Measurements from ENCODE around the gene FAM216A. TPM values are rescaled to one million over a fixed set of nuclear protein-coding genes. Genes with fewer than 3 reads are reported as not detected.

Gene FAM216A
- total and polyA plus RNA-seq, 9 of the 15 experiments (the other 6 are each of a cell fraction or from before 2014, with no cell fraction given) = 17.2 to 96.9 (median 48.5) TPM

DNA sequence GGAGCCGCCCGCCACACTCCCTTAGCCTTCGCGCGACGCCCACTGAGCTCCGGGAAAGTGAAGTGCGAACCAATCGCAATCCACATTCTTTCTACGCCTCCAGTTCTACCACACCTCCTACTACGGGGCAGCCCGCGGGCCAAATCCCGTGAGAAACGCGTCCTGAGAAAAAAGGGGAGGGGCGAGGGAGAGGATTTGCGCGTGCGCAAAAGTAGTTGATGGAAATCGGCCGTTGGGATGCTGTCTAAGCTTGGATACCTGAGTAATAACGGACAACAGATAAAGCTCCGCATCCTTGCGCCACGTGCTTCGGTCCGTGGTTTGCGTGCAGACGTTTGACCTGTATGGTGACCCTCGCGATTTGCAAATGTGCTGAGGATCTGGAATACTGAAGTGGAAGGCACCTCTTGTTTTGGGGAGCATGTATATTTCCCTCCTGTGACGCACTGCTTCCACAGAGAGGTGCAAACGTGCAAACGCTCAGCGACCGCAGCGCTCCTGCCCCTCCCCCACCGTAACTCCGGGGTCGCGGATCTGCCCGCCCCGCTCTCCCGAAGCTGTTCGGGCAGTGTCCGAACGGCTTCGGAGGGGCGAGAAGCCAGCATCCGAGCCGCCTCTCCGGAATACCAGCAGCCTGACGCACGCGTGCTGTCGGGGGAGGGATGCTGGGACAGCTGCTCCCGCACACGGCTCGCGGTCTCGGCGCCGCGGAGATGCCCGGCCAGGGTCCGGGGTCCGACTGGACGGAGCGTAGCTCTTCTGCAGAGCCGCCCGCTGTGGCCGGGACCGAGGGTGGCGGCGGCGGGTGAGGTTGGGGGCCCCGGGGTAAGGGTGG lies at the start of gene FAM216A, which contains the start of gene GPN3 (continued):
- TF ChIP-seq ZNF644 (tag; IDR thresholded peaks at IDR 0.05; ENCODE audit: low read depth) = 0 out of 2 replicates have a peak, but pooled peaks have one; percentile 6
- TF ChIP-seq, protein P1, sequence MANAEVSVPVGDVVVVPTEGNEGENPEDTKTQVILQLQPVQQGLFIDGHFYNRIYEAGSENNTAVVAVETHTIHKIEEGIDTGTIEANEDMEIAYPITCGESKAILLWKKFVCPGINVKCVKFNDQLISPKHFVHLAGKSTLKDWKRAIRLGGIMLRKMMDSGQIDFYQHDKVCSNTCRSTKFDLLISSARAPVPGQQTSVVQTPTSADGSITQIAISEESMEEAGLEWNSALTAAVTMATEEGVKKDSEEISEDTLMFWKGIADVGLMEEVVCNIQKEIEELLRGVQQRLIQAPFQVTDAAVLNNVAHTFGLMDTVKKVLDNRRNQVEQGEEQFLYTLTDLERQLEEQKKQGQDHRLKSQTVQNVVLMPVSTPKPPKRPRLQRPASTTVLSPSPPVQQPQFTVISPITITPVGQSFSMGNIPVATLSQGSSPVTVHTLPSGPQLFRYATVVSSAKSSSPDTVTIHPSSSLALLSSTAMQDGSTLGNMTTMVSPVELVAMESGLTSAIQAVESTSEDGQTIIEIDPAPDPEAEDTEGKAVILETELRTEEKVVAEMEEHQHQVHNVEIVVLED (CRISPR knock-in tag; IDR thresholded peaks at IDR 0.05) = peak; percentile 15; the same call in 1 of the 2 replicates
- TF ChIP-seq ZNF316 (IDR thresholded peaks at IDR 0.05) = no peak
- no peak for TF ChIP-seq HOXB6 (CRISPR knock-in tag; IDR thresholded peaks at IDR 0.05; ENCODE audit: borderline replicate concordance)
- no peak for TF ChIP-seq MCM5 (IDR thresholded peaks at IDR 0.05; ENCODE audit: low read depth)
- TF ChIP-seq EP300 (IDR thresholded peaks at IDR 0.05; ENCODE audit: low read length) = peak; percentile 83
- no peak for TF ChIP-seq CCAR2 (IDR thresholded peaks at IDR 0.05; ENCODE audit: low read depth, low read length)
- TF ChIP-seq, protein P2, sequence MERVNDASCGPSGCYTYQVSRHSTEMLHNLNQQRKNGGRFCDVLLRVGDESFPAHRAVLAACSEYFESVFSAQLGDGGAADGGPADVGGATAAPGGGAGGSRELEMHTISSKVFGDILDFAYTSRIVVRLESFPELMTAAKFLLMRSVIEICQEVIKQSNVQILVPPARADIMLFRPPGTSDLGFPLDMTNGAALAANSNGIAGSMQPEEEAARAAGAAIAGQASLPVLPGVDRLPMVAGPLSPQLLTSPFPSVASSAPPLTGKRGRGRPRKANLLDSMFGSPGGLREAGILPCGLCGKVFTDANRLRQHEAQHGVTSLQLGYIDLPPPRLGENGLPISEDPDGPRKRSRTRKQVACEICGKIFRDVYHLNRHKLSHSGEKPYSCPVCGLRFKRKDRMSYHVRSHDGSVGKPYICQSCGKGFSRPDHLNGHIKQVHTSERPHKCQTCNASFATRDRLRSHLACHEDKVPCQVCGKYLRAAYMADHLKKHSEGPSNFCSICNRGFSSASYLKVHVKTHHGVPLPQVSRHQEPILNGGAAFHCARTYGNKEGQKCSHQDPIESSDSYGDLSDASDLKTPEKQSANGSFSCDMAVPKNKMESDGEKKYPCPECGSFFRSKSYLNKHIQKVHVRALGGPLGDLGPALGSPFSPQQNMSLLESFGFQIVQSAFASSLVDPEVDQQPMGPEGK (CRISPR knock-in tag; IDR thresholded peaks at IDR 0.05; ENCODE audit: borderline replicate concordance) = no peak
- TF ChIP-seq KLF1 (tag; IDR thresholded peaks at IDR 0.05) = no peak; the same call in 1 of the 2 replicates
- peak; percentile 27; the same call in 1 of the 2 replicates for TF ChIP-seq SAFB (IDR thresholded peaks at IDR 0.05; ENCODE audit: borderline replicate concordance, low read depth, low read length)
- TF ChIP-seq ZNF143 (CRISPR knock-in tag; IDR thresholded peaks at IDR 0.05) = peak; percentile 11; the same call in 1 of the 2 replicates
- TF ChIP-seq ZNF347 (CRISPR knock-in tag; IDR thresholded peaks at IDR 0.05; ENCODE audit: low read depth) = no peak
- peak; percentile 58; the same call in 1 of the 2 replicates for TF ChIP-seq XRCC5 (IDR thresholded peaks at IDR 0.05; ENCODE audit: low read depth, low read length)
- TF ChIP-seq FOXA1 (IDR thresholded peaks at IDR 0.05; ENCODE audit: borderline replicate concordance) = no peak
- TF ChIP-seq ZNF76 (CRISPR knock-in tag; IDR thresholded peaks at IDR 0.05; ENCODE audit: borderline replicate concordance) = no peak
- TF ChIP-seq, protein P3, sequence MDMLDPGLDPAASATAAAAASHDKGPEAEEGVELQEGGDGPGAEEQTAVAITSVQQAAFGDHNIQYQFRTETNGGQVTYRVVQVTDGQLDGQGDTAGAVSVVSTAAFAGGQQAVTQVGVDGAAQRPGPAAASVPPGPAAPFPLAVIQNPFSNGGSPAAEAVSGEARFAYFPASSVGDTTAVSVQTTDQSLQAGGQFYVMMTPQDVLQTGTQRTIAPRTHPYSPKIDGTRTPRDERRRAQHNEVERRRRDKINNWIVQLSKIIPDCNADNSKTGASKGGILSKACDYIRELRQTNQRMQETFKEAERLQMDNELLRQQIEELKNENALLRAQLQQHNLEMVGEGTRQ (CRISPR knock-in tag; IDR thresholded peaks at IDR 0.05) = no peak
- TF ChIP-seq ZNF124 (CRISPR knock-in tag; IDR thresholded peaks at IDR 0.05) = no peak
- no peak for TF ChIP-seq GTF2A2 (tag; IDR thresholded peaks at IDR 0.05)
- no peak for TF ChIP-seq HDAC3 (IDR thresholded peaks at IDR 0.05; ENCODE audit: borderline replicate concordance, partially characterized antibody)
- TF ChIP-seq HMGN3 (IDR thresholded peaks at IDR 0.05; ENCODE audit: borderline replicate concordance, extremely low read depth, insufficient read length, low read depth, low read length) = peak; percentile 78
- TF ChIP-seq MXI1 (IDR thresholded peaks at IDR 0.05; ENCODE audit: low read depth, low read length) = 0 out of 2 replicates have a peak, but pooled peaks have one; percentile 12
- 0 out of 2 replicates have a peak, but pooled peaks have one; percentile 68 for TF ChIP-seq ZNF197 (CRISPR knock-in tag; IDR thresholded peaks at IDR 0.05; ENCODE audit: low read depth)
- TF ChIP-seq TCF7L2 (IDR thresholded peaks at IDR 0.05; ENCODE audit: low read depth, low read length) = no peak
- TF ChIP-seq ZNF3 (CRISPR knock-in tag; IDR thresholded peaks at IDR 0.05) = no peak
- TF ChIP-seq SMAD3 (CRISPR knock-in tag; conservative IDR thresholded peaks at IDR 0.05) = no peak

Data from K562 (cell line).